Heart left ventricle (tissue), 16 donors: Measurements from ENCODE around the gene ADAM22. TPM values are rescaled to one million over a fixed set of nuclear protein-coding genes. Genes with fewer than 3 reads are reported as not detected.
"Not testable (repeated sequence)": the region's sequence is repeated elsewhere in the genome, so short reads cannot be mapped to it uniquely, and the experiment has no call there.

Experiments used
- ATAC-seq, 4 donors: fragments of 200-7000 bp; cut with Tn5 transposase; one replicate each; pipeline ENCODE4 v1.9.1; 2020 to 2022; ENCODE audit warnings: moderate library complexity in 4 of 4, mild to moderate bottlenecking in 3 of 4, moderate number of reproducible peaks in 1 of 4
- DNase-seq, 5 donors: peaks; one replicate each; pipeline ENCODE4 v3.0.0-alpha.2; 2020
- H3K27ac ChIP-seq, 12 donors: fragments of 200-600 bp; sonication (generic) in 4 of 12; one replicate each; pipeline versions ENCODE4 v1.5.0 to v1.8.0; 2016 to 2022; ENCODE audit warnings: mild to moderate bottlenecking in 2 of 12
- H3K27me3 ChIP-seq, 9 donors: fragments of 200-600 bp; sonication (generic) in 2 of 9; one replicate each; pipeline versions ENCODE4 v1.5.1 to v1.8.0; 2016 to 2022; ENCODE audit warnings: mild to moderate bottlenecking in 3 of 9
- H3K36me3 ChIP-seq, 9 donors: fragments of 200-600 bp; sonication (generic) in 2 of 9; one replicate each; pipeline versions ENCODE4 v1.5.0 to v1.8.0; 2018 to 2022; ENCODE audit warnings: mild to moderate bottlenecking in 2 of 9
- H3K4me1 ChIP-seq, 12 donors: fragments of 200-600 bp; sonication (generic) in 4 of 12; one replicate each; pipeline versions ENCODE4 v1.5.0 to v1.8.0; 2016 to 2022; ENCODE audit warnings: mild to moderate bottlenecking in 3 of 12
- H3K4me3 ChIP-seq, 12 donors: fragments of 200-600 bp; sonication (generic) in 4 of 12; one replicate each; pipeline versions ENCODE4 v1.5.0 to v1.8.0; 2017 to 2022; ENCODE audit warnings: mild to moderate bottlenecking in 9 of 12, moderate library complexity in 4 of 12
- H3K9me3 ChIP-seq, 12 donors: fragments of 200-600 bp; sonication (generic) in 4 of 12; one replicate each; pipeline versions ENCODE4 v1.5.0 to v1.8.0; 2016 to 2022; ENCODE audit warnings: mild to moderate bottlenecking in 1 of 12
- CTCF ChIP-seq, 12 donors: fragments of 200-600 bp; sonication (generic) in 4 of 12; IDR thresholded peaks; one replicate each; pipeline versions ENCODE4 v1.5.0 to v1.8.0; 2018 to 2022; ENCODE audit warnings: antibody characterized with exemption in 12 of 12, mild to moderate bottlenecking in 5 of 12
- POLR2A ChIP-seq, 2 donors: fragments of 450-650 bp; IDR thresholded peaks; one replicate each; pipeline ENCODE4 v1.6.1; 2017; ENCODE audit warnings: antibody characterized with exemption in 2 of 2, mild to moderate bottlenecking in 2 of 2, moderate library complexity in 2 of 2
- WGBS, 4 donors: extraction: QIAGEN DNeasy Blood & Tissue Kit in 2 of 4; methylation state at CpG; one replicate each; pipeline versions ENCODE4 v1.1.5 to v1.1.7; 2013 to 2018; 5-methylcytosine and 5-hydroxymethylcytosine counted together
- intact Hi-C, 10 donors: fragments of 100-400 bp; cut with DNase I; formaldehyde crosslinking; loops; one replicate each; pipeline versions ENCODE4 v1.11.1 to v1.14.2; 2022
- polyA plus RNA-seq, 2 donors: library from polyadenylated mRNA; stranded (reverse); fragments of 200-250 nt; gene quantifications; one replicate each; pipeline ENCODE4 v1.2.3, GENCODE V29; 2013
- total RNA-seq, 9 donors: library from RNA; depleted of rRNA in 2 of 9; stranded (reverse); fragments of >200 nt in 2 of 9; fragmentation: NEBNext Ultra II Directional in 3 of 9; extraction: Animal tissue kit (Norgen Biotek cat#: 25700) in 3 of 9; gene quantifications; one replicate each; pipeline versions ENCODE4 v1.1.0 to v1.2.4, GENCODE V29; 2016 to 2023
- donor health status: ischemic (EF 13 %, LVEDD 7.1; RV severe dilation, severe dysfunction).
- donor health status: healthy with polysubstance abuse.
- donor health status: DM: no; HTN: yes; CAD: no.
- donor health status: DM: no; HTN: no; CAD: no.
- donor health status: ischemic (EF 25% LVEDD 6.9; RV normal size, moderate dysfunction).
- donor health status: ischemic (EF 25% LVEDD 5.7; RV mildly dilated, moderate dysfunction).
- donor health status: healthy.
- donor health status: DM: yes; HTN: yes; CAD: no.
- donor health status: ischemic (EF 35%, LVEDD 5.7; RV mildly dilated, moderate dysfunction).
- donor health status: nonischemic (EF 11% LVEDD 7.7; RV severe dilation, severe dysfunction).
- donor health status: DM: yes; HTN: yes; CAD: no.
- donor health status: PGD.
- donor health status: ischemic (EF 29% LVEDD 5.4; RV normal size, mild dysfunction).
- donor health status: nonischemic (EF 23%, LVEDD 6.1; RV moderate dilation, normal function).

The ADAM22 gene
- total and polyA plus RNA-seq, 11 donors = 0.27 to 3.4 (median 1.1) TPM

DNA sequence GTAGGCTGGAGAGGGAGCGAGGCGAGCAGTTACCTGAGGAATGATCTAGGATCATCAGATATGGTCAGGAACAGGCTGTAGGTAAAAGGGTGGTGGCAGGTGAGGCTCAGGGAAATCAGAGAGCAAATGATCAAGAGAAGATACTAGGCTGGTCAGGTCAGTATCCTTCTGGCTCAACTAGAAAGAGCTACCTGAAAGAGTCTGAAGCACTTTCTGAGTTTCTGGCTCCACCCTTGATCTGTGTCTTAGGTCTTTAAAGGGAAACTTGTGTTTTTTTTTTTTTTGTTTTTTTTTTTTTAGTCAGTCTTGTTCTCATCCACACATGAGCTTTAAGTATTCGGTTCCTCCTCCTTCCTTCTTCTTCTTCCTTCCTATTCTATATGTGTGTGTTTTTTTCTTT lies 10.5 kb downstream of the ADAM22 start:
- TF ChIP-seq POLR2A (IDR thresholded peaks at IDR 0.05) (no peak), CTCF (IDR thresholded peaks at IDR 0.05) (no peak)
- WGBS, 4 donors = 83 to 92% (median 88%) methylated on average over 3 of the region's 3 CpGs
- H3K36me3 ChIP-seq = no peaks in the 10 kb centered on the region
- no peak overlapping the region for H3K4me3 ChIP-seq
- H3K9me3 ChIP-seq = no peaks in the 10 kb centered on the region
- H3K27me3 ChIP-seq = no peaks in the 10 kb centered on the region
- intact Hi-C loops = no loop called here
- H3K27ac ChIP-seq = no peak overlapping the region
- ATAC-seq = no peak
- no peak for DNase-seq
- no peaks in the 10 kb centered on the region for H3K4me1 ChIP-seq

DNA sequence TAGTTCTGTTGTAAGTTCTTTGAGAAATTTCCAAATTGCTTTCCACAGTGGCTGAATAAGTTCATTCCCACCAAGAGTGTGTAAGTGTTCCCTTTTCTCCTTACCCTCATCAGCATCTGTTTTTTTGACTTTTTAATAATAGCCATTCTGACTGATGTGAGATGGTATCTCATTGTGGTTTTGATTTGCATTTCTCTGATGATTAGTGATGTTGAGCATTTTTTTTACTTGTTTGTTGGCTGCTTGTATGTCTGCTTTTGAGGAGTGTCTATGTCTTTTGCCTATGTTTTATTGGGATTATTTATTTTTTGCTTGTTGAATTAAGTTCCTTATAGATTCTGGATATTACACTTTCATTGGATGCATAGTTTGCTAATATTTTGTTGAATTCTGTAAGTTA lies 11.9 kb downstream of the ADAM22 start:
- DNase-seq, H3K27me3 ChIP-seq, H3K4me3 ChIP-seq, H3K36me3 ChIP-seq, H3K9me3 ChIP-seq, intact Hi-C loops, H3K4me1 ChIP-seq, H3K27ac ChIP-seq, ATAC-seq: not testable (repeated sequence)

DNA sequence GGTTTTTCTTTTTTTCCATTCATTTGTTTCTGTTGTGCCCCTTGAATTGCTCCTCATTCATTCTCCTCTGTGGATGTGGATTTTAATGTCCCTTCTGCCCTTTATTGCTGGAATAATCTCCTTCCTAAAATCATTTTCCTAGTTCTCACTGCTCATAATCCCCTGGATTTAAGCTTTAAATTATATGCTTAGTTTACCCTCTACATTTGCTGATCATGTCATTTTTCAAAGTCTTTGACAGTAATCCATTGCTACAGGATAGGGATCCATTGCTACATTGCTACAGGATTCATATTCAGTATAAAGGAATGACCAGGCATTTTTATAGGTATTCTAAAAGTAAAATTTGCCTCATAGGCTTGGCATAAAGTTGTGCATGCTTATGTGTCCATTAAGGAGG lies 14.3 kb downstream of the ADAM22 start:
- H3K4me1 ChIP-seq = no peaks in the 10 kb centered on the region
- intact Hi-C loops = no loop called here
- H3K27ac ChIP-seq = no peak overlapping the region
- ATAC-seq (no peak), DNase-seq (no peak)
- no peaks in the 10 kb centered on the region for H3K27me3 ChIP-seq
- no peaks in the 10 kb centered on the region for H3K36me3 ChIP-seq
- H3K9me3 ChIP-seq = no peaks in the 10 kb centered on the region
- no peak for TF ChIP-seq CTCF (IDR thresholded peaks at IDR 0.05)
- TF ChIP-seq POLR2A (IDR thresholded peaks at IDR 0.05) = no peak
- no peak overlapping the region for H3K4me3 ChIP-seq

- ATAC-seq = no peak
- whole genome bisulfite sequencing, 4 donors = 89 to 95% (median 90%) methylated on average over 3 of the region's 3 CpGs
- Histone ChIP-seq H3K36me3 (no peaks in the 10 kb centered on the region), H3K4me3 (no peak overlapping the region), H3K27ac (no peak overlapping the region), H3K4me1 (peaks cover 0 to 7% (median 0%) of the 10 kb centered on the region in 12 donors), H3K9me3 (no peaks in the 10 kb centered on the region), H3K27me3 (no peaks in the 10 kb centered on the region)
- intact Hi-C loops = no loop called here
- no peak for DNase-seq
- TF ChIP-seq POLR2A (IDR thresholded peaks at IDR 0.05) = no peak
- TF ChIP-seq CTCF (IDR thresholded peaks at IDR 0.05) = no peak
Observed at GRCh38 chr7:87959336-87959735, 25.3 kb downstream of the ADAM22 start.

DNA sequence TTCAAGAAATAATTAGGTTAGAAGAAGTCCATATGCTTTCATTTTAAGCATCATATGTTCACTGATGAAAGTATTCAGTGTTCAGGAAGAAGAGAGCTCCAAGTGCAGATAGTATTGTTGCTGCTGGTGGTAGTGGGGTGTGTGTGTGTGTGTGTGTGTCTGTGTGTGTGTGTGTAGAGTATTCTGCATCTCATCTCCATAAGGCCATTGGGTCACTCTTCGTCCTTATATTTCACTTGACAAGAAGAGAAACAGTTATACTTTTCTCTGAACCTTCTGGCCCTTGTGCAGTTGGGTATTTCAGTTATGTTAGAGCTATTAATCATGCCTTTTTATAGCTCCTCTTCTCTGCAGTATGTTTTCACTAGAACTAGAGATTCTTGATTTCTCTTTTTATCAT lies 26.2 kb downstream of the ADAM22 start:
- TF ChIP-seq CTCF (IDR thresholded peaks at IDR 0.05) (no peak), POLR2A (IDR thresholded peaks at IDR 0.05) (no peak)
- ATAC-seq (no peak), DNase-seq (no peak)
- Histone ChIP-seq H3K9me3 (no peaks in the 10 kb centered on the region), H3K36me3 (no peaks in the 10 kb centered on the region), H3K4me1 (peaks cover 0 to 7% (median 0%) of the 10 kb centered on the region in 12 donors), H3K27me3 (no peaks in the 10 kb centered on the region), H3K27ac (no peak overlapping the region), H3K4me3 (no peak overlapping the region)
- intact Hi-C loops = no loop called here
- WGBS, 4 donors = 48 to 82% (median 58%) methylated on average over 1 of the region's 1 CpG
